ENCODE results near the gene HMMR.

- TF ChIP-seq CTCF (IDR thresholded peaks at IDR 0.05) (no peak), ZFX (IDR thresholded peaks at IDR 0.05; ENCODE audit: borderline replicate concordance) (no peak)
These were observed 17.9 kb downstream of the HMMR start for GRCh38 chr5:163478126-163478981.

All from 22Rv1 (cell line).